Measurements from ENCODE around the gene C11orf91. TPM values are rescaled to one million over a fixed set of nuclear protein-coding genes. Genes with fewer than 3 reads are reported as not detected.

The C11orf91 gene
- total RNA-seq, 1 donor from 2014 or later = 0.50 TPM

DNA sequence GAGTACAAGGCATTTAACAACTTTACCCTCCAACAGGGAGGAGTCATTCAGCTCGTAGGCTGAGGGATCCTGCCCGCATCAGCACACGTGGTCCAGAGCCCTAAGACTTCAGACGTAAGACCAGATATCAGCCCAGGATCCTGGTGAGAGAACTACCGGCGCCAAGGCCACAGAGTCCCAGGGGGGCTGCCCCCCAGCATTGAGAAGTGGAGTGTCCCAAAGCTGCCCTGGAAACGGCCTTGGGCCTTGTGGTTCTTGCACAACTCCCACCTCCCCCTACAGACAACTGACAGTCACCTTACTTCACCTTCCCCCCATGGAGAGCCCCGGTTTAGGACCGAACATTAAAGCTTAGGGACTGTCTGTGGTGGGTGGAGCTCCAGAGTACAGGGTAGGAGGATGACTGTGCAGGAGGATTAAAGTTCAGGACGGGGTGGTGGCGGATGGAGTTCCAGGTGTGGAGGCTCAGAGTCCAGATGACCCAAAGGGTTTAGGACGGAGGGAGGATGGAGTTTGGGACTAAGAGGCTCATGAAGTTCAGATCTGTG lies 1.0 kb downstream of the C11orf91 start:
- TF ChIP-seq, protein P1, sequence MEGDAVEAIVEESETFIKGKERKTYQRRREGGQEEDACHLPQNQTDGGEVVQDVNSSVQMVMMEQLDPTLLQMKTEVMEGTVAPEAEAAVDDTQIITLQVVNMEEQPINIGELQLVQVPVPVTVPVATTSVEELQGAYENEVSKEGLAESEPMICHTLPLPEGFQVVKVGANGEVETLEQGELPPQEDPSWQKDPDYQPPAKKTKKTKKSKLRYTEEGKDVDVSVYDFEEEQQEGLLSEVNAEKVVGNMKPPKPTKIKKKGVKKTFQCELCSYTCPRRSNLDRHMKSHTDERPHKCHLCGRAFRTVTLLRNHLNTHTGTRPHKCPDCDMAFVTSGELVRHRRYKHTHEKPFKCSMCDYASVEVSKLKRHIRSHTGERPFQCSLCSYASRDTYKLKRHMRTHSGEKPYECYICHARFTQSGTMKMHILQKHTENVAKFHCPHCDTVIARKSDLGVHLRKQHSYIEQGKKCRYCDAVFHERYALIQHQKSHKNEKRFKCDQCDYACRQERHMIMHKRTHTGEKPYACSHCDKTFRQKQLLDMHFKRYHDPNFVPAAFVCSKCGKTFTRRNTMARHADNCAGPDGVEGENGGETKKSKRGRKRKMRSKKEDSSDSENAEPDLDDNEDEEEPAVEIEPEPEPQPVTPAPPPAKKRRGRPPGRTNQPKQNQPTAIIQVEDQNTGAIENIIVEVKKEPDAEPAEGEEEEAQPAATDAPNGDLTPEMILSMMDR (IDR thresholded peaks at IDR 0.05) = no peak
- Mint-ChIP-seq H3K4me1 (ENCODE audit: low read depth) (peaks cover 61% of the 10 kb centered on the region), H3K27ac (ENCODE audit: unreplicated experiment) (peak overlapping the region; percentile 81), H3K4me3 (ENCODE audit: unreplicated experiment) (peak overlapping the region; percentile 62), H3K36me3 (ENCODE audit: low read depth) (no peaks in the 10 kb centered on the region), H3K9me3 (ENCODE audit: low read depth) (no peaks in the 10 kb centered on the region), H3K27me3 (ENCODE audit: low read depth) (no peaks in the 10 kb centered on the region)
- no peak for DNase-seq (ENCODE audit: low spot score)

DNA sequence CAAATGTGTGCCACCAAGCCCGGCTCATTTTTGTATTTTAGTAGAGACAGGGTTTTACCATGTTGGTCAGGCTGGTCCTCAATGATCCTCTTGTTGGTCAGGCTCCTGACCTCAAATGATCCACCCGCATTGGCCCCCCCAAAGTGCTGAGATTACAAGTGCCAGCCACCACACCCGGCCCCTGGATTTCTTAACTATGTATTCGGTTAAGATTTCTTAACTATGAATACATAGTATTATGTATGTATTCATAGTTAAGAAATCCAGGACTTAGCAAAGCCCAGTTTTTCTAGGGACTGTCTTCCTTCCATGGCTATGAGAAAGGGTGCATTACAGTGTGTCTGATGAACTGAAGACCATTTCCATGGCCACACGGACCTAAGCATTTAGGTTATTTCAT lies 1.7 kb downstream of the C11orf91 start:
- Mint-ChIP-seq H3K36me3 (ENCODE audit: low read depth) (no peaks in the 10 kb centered on the region), H3K27me3 (ENCODE audit: low read depth) (no peaks in the 10 kb centered on the region), H3K27ac (ENCODE audit: unreplicated experiment) (no peak overlapping the region), H3K4me3 (ENCODE audit: unreplicated experiment) (no peak overlapping the region), H3K9me3 (ENCODE audit: low read depth) (no peaks in the 10 kb centered on the region), H3K4me1 (ENCODE audit: low read depth) (peaks cover 56% of the 10 kb centered on the region)
- DNase-seq (ENCODE audit: low spot score) = no peak
- TF ChIP-seq, protein P1 (IDR thresholded peaks at IDR 0.05) = no peak

GRCh38 chr11:33697997-33698396 lies 2.6 kb downstream of the C11orf91 start:
- Mint-ChIP-seq H3K4me1 (ENCODE audit: low read depth) (peaks cover 56% of the 10 kb centered on the region), H3K27ac (ENCODE audit: unreplicated experiment) (no peak overlapping the region), H3K27me3 (ENCODE audit: low read depth) (no peaks in the 10 kb centered on the region), H3K9me3 (ENCODE audit: low read depth) (no peaks in the 10 kb centered on the region), H3K36me3 (ENCODE audit: low read depth) (no peaks in the 10 kb centered on the region), H3K4me3 (ENCODE audit: unreplicated experiment) (no peak overlapping the region)
- TF ChIP-seq, protein P1 (IDR thresholded peaks at IDR 0.05) = no peak
- DNase-seq (ENCODE audit: low spot score) = no peak

GRCh38 chr11:33696931-33697638 lies 3.5 kb downstream of the C11orf91 start:
- Mint-ChIP-seq H3K27ac (ENCODE audit: unreplicated experiment) (no peak overlapping the region), H3K4me3 (ENCODE audit: unreplicated experiment) (no peak overlapping the region), H3K4me1 (ENCODE audit: low read depth) (peaks cover 56% of the 10 kb centered on the region), H3K27me3 (ENCODE audit: low read depth) (no peaks in the 10 kb centered on the region), H3K9me3 (ENCODE audit: low read depth) (no peaks in the 10 kb centered on the region), H3K36me3 (ENCODE audit: low read depth) (no peaks in the 10 kb centered on the region)
- TF ChIP-seq, protein P1 (IDR thresholded peaks at IDR 0.05) = no peak
- DNase-seq (ENCODE audit: low spot score) = no peak

- TF ChIP-seq, protein P1 (IDR thresholded peaks at IDR 0.05) = no peak
- Mint-ChIP-seq H3K4me1 (ENCODE audit: low read depth) (peaks cover 56% of the 10 kb centered on the region), H3K27ac (ENCODE audit: unreplicated experiment) (no peak overlapping the region), H3K27me3 (ENCODE audit: low read depth) (no peaks in the 10 kb centered on the region), H3K4me3 (ENCODE audit: unreplicated experiment) (no peak overlapping the region), H3K9me3 (ENCODE audit: low read depth) (no peaks in the 10 kb centered on the region), H3K36me3 (ENCODE audit: low read depth) (no peaks in the 10 kb centered on the region)
- no peak for DNase-seq (ENCODE audit: low spot score)
Observed at GRCh38 chr11:33696411-33696810, 4.2 kb downstream of the C11orf91 start.
